Stimulated activated CD8-positive, alpha-beta memory T cell treated with anti-CD3 and anti-CD28 coated beads, Interleukin-15, amount 100 ng/mL, for 1 hour (primary cell): ENCODE measurements around the gene HNRNPA2B1.
"Not testable (repeated sequence)": the region's sequence is repeated elsewhere in the genome, so short reads cannot be mapped to it uniquely, and the experiment has no call there.

Source experiments
- DNase-seq: peaks from one replicate; pipeline ENCODE4 v3.0.0-alpha.2; 2020; ENCODE audit warnings: low read depth

The HNRNPA2B1 gene

GRCh38 chr7:26166684-26167266 lies 33.8 kb downstream of the HNRNPA2B1 start:
- no peak for DNase-seq

- no peak for DNase-seq
These were observed 34.4 kb downstream of the HNRNPA2B1 start for GRCh38 chr7:26165950-26166683.

GRCh38 chr7:26163804-26164203 lies 36.7 kb downstream of the HNRNPA2B1 start:
- DNase-seq: not testable (repeated sequence)

- no peak for DNase-seq
These were observed 38.1 kb downstream of the HNRNPA2B1 start for GRCh38 chr7:26162431-26162830.

GRCh38 chr7:26160896-26161295 lies 39.6 kb downstream of the HNRNPA2B1 start:
- DNase-seq: no peak

GRCh38 chr7:26159243-26159642 lies 41.3 kb downstream of the HNRNPA2B1 start:
- DNase-seq: no peak

GRCh38 chr7:26157520-26158105 lies 42.9 kb downstream of the HNRNPA2B1 start:
- no peak for DNase-seq

- DNase-seq: no peak
These were observed 43.8 kb downstream of the HNRNPA2B1 start for GRCh38 chr7:26156451-26157420.

- no peak for DNase-seq
These were observed 44.8 kb downstream of the HNRNPA2B1 start for GRCh38 chr7:26155531-26156375.

GRCh38 chr7:26153823-26154783 lies 46.4 kb downstream of the HNRNPA2B1 start:
- no peak for DNase-seq

GRCh38 chr7:26153241-26153822 lies 47.2 kb downstream of the HNRNPA2B1 start:
- DNase-seq: no peak

- not testable (repeated sequence) for DNase-seq
These were observed 47.7 kb downstream of the HNRNPA2B1 start for GRCh38 chr7:26152782-26153240.

GRCh38 chr7:26151953-26152781 lies 48.4 kb downstream of the HNRNPA2B1 start, which contains the start of gene NFE2L3:
NFE2L3 (plus strand) TSS chr7:26152198; CDS start chr7:26152499, 301 bp downstream.
- DNase-seq: peak; percentile 51

GRCh38 chr7:26151650-26151952 lies 48.9 kb downstream of the HNRNPA2B1 start:
- no peak for DNase-seq

- DNase-seq: no peak
These were observed 49.5 kb downstream of the HNRNPA2B1 start for GRCh38 chr7:26151096-26151495.

- DNase-seq: no peak
These were observed 51.1 kb downstream of the HNRNPA2B1 start for GRCh38 chr7:26149391-26149977.

- not testable (repeated sequence) for DNase-seq
These were observed 52.2 kb downstream of the HNRNPA2B1 start for GRCh38 chr7:26148307-26148700.

- not testable (repeated sequence) for DNase-seq
These were observed 52.8 kb downstream of the HNRNPA2B1 start for GRCh38 chr7:26147646-26148306.
